GM19452 (cell line): ENCODE results near the gene ISOC2.
"Not testable (repeated sequence)": the region's sequence is repeated elsewhere in the genome, so short reads cannot be mapped to it uniquely, and the experiment has no call there.

Source experiments
- ATAC-seq: cut with Tn5 transposase; IDR thresholded peaks from one replicate; pipeline ENCODE4 v1.9.1; 2021; ENCODE audit not compliant: unreplicated experiment

The ISOC2 gene

GRCh38 chr19:55460670-55461258, 678 bp downstream of the ISOC2 start:
- no peak for ATAC-seq

GRCh38 chr19:55459950-55460657, 1.3 kb downstream of the ISOC2 start:
- no peak for ATAC-seq

- ATAC-seq = no peak
Measured at GRCh38 chr19:55459551-55459949, 1.9 kb downstream of the ISOC2 start.

GRCh38 chr19:55457683-55458457, 3.6 kb downstream of the ISOC2 start:
- ATAC-seq = no peak

GRCh38 chr19:55456347-55456746, 5.1 kb downstream of the ISOC2 start:
- no peak for ATAC-seq

- ATAC-seq = no peak
Measured at GRCh38 chr19:55455576-55456235, 5.7 kb downstream of the ISOC2 start.

GRCh38 chr19:55454787-55455243, 6.6 kb downstream of the ISOC2 start:
- no peak for ATAC-seq

- ATAC-seq = no peak
Measured at GRCh38 chr19:55453511-55454260, 7.8 kb downstream of the ISOC2 start.

- ATAC-seq = no peak
Measured at GRCh38 chr19:55452749-55453346, 8.6 kb downstream of the ISOC2 start.

- ATAC-seq = no peak
Measured at GRCh38 chr19:55451965-55452748, 9.3 kb downstream of the ISOC2 start.

GRCh38 chr19:55451163-55451964, 10.1 kb downstream of the ISOC2 start:
- ATAC-seq = no peak

- ATAC-seq = no peak
Measured at GRCh38 chr19:55449469-55449868, 12.0 kb downstream of the ISOC2 start.

GRCh38 chr19:55448175-55448490, 13.3 kb downstream of the ISOC2 start:
- not testable (repeated sequence) for ATAC-seq

- ATAC-seq = no peak
Measured at GRCh38 chr19:55447421-55448174, 13.8 kb downstream of the ISOC2 start.

GRCh38 chr19:55446060-55446459, 15.4 kb downstream of the ISOC2 start:
- no peak for ATAC-seq

- no peak for ATAC-seq
Measured at GRCh38 chr19:55444646-55445045, 16.8 kb downstream of the ISOC2 start.

- no peak for ATAC-seq
Measured at GRCh38 chr19:55443824-55444480, 17.5 kb downstream of the ISOC2 start.
